Activated T-helper 1 cell treated with anti-CD3 and anti-CD28 coated beads, Interleukin-12 subunit alpha, Interleukin-12 subunit beta, Interleukin-2, Interleukin-4 antibody, amounts not matched to agents 30 ng/mL and 10 ng/mL and 1 ng/mL, durations not matched to agents 14 hours and 24 hours and 36 hours (primary cell): ENCODE data around the gene DNAH11. TPM values are rescaled to one million over a fixed set of nuclear protein-coding genes. Genes with fewer than 3 reads are reported as not detected.

Experiments
- DNase-seq: peaks from one replicate; pipeline ENCODE4 v3.0.0; 2021; ENCODE audit warnings: low spot score
- H3K27ac Mint-ChIP-seq: one replicate; pipeline ENCODE4 v1.8.0; 2021; ENCODE audit warnings: mild to moderate bottlenecking, mixed read lengths
- H3K27me3 Mint-ChIP-seq: one replicate; pipeline ENCODE4 v1.8.0; 2022; ENCODE audit warnings: mild to moderate bottlenecking, moderate library complexity, mixed read lengths; ENCODE audit not compliant: insufficient read depth
- H3K36me3 Mint-ChIP-seq: one replicate; pipeline ENCODE4 v1.8.0; 2021; ENCODE audit warnings: low read depth, mixed read lengths
- H3K4me1 Mint-ChIP-seq: one replicate; pipeline ENCODE4 v1.8.0; 2021; ENCODE audit warnings: low read depth, mixed read lengths
- H3K4me3 Mint-ChIP-seq: one replicate; pipeline ENCODE4 v1.8.0; 2021; ENCODE audit warnings: mild to moderate bottlenecking, moderate library complexity, mixed read lengths
- H3K9me3 Mint-ChIP-seq: one replicate; pipeline ENCODE4 v1.8.0; 2021; ENCODE audit warnings: mixed read lengths
- intact Hi-C: fragments of 100-400 bp; cut with micrococcal nuclease; formaldehyde crosslinking; loops from one replicate; pipeline ENCODE4 v1.15.1; 2024
- total RNA-seq: library from RNA; stranded (reverse); gene quantifications from 2 replicates; pipeline ENCODE4 v1.2.3, GENCODE V29; 2022

DNAH11 gene
- total RNA-seq, 1 donor from 2014 or later: 1.3 TPM

GRCh38 chr7:21903020-21903786 lies 360.4 kb downstream of the DNAH11 start:
- peaks cover 55% of the 10 kb centered on the region for H3K36me3 Mint-ChIP-seq
- H3K27me3 Mint-ChIP-seq: no peaks in the 10 kb centered on the region
- H3K27ac Mint-ChIP-seq: no peak overlapping the region
- intact Hi-C loops: no loop called here
- no peak for DNase-seq
- peaks cover under 1% of the 10 kb centered on the region for H3K9me3 Mint-ChIP-seq
- H3K4me1 Mint-ChIP-seq: peaks cover 10% of the 10 kb centered on the region
- H3K4me3 Mint-ChIP-seq: no peak overlapping the region

- intact Hi-C loops: no loop called here
- Mint-ChIP-seq H3K36me3 (peaks cover 34% of the 10 kb centered on the region), H3K4me3 (no peak overlapping the region), H3K4me1 (no peaks in the 10 kb centered on the region), H3K9me3 (no peaks in the 10 kb centered on the region), H3K27me3 (no peaks in the 10 kb centered on the region), H3K27ac (no peak overlapping the region)
- no peak for DNase-seq
These were observed 365.9 kb downstream of the DNAH11 start for GRCh38 chr7:21908746-21909145.

GRCh38 chr7:21910253-21910652 lies 367.4 kb downstream of the DNAH11 start:
- no peak overlapping the region for H3K27ac Mint-ChIP-seq
- H3K9me3 Mint-ChIP-seq: no peaks in the 10 kb centered on the region
- no peak overlapping the region for H3K4me3 Mint-ChIP-seq
- intact Hi-C loops: no loop called here
- no peaks in the 10 kb centered on the region for H3K4me1 Mint-ChIP-seq
- H3K36me3 Mint-ChIP-seq: peaks cover 30% of the 10 kb centered on the region
- DNase-seq: no peak
- no peaks in the 10 kb centered on the region for H3K27me3 Mint-ChIP-seq

GRCh38 chr7:21911341-21911875 lies 368.6 kb downstream of the DNAH11 start:
- intact Hi-C loops: no loop called here
- no peak for DNase-seq
- H3K9me3 Mint-ChIP-seq: no peaks in the 10 kb centered on the region
- peaks cover 32% of the 10 kb centered on the region for H3K36me3 Mint-ChIP-seq
- peaks cover under 1% of the 10 kb centered on the region for H3K4me1 Mint-ChIP-seq
- no peak overlapping the region for H3K4me3 Mint-ChIP-seq
- no peak overlapping the region for H3K27ac Mint-ChIP-seq
- H3K27me3 Mint-ChIP-seq: no peaks in the 10 kb centered on the region

DNA sequence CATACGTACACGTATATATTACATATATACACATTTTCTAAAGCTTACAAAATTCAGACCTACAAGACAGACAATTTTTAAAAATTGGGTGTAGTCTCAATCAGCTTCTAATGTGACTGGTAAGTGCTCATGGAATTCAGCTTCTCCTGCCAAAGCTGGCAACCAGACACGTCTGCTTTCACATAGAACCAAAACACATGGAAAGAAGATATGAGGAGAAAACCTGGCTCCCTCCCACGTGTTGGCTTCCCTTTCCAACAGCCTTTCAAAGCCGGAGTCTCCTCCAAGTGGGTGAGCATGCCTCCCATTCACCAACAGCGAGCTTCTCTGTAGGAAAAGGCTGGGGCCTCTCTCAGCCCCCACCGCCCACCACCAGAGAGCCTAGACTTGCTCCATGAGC lies 369.5 kb downstream of the DNAH11 start:
- peaks cover 31% of the 10 kb centered on the region for H3K36me3 Mint-ChIP-seq
- intact Hi-C loops: no loop called here
- peaks cover 7% of the 10 kb centered on the region for H3K4me1 Mint-ChIP-seq
- no peaks in the 10 kb centered on the region for H3K27me3 Mint-ChIP-seq
- H3K4me3 Mint-ChIP-seq: no peak overlapping the region
- no peak overlapping the region for H3K27ac Mint-ChIP-seq
- no peak for DNase-seq
- no peaks in the 10 kb centered on the region for H3K9me3 Mint-ChIP-seq

DNA sequence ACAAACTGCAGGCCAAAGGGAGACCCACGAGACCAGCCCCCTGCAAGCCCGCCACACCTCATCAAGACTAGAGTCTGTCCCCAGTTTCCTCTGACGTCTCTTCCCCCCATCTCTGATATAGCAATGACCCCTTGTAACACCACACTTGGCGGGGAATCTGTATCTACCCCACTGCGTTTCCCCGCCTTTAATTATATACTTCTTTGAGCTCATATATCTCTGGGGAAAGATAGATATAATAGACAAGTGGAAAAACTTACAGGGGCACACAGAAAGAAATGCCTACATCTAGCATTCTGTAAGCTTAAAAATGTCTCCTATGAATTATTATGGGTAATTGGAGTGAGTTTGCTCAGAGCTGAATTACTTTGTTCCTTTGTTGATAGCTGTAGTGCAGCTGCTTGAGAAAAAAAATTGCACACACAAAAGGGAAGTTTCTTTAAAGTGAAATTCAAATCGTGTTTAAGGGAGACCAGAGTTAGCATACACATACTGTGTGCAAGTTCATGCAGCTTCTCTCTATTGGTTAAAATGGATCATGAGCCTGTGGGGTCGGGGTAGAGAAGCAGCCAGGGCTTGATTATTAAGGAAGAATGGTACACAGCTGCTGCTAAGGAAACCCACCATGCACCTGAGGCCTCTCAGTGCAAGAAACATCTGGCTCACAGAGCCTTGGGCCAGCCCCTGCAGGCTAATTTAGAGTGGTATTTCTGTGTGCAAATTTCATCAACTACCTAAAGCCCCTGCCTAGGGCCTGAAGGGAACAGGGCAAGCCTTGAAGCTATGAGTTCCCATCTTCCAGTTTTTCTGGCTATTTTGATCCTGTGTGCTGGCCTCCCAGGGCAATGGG lies 370.3 kb downstream of the DNAH11 start:
- no peaks in the 10 kb centered on the region for H3K9me3 Mint-ChIP-seq
- no peak overlapping the region for H3K27ac Mint-ChIP-seq
- H3K36me3 Mint-ChIP-seq: peaks cover 27% of the 10 kb centered on the region
- H3K4me1 Mint-ChIP-seq: peaks cover 7% of the 10 kb centered on the region
- DNase-seq: no peak
- intact Hi-C loops: no loop called here
- no peak overlapping the region for H3K4me3 Mint-ChIP-seq
- H3K27me3 Mint-ChIP-seq: no peaks in the 10 kb centered on the region

DNA sequence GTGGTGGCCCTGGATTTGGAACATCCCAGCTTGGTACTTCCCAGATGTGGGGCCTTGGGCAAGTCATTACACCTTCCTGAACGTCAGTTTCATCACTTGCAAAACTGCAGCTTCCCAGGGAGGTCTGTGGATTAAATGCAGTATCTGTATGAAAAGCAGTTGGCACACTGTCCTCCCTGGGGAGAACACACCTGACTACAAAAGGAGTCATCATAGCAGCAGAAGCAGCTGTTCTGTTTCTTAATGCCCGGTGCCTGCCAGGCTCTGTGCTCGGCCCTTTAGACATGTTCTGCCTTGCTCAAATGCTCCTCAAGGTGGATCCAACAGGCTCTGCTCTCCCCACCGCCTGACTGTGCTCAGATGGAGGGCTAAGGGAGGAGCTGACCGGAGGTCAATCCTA lies 371.8 kb downstream of the DNAH11 start:
- H3K27ac Mint-ChIP-seq: no peak overlapping the region
- DNase-seq: no peak
- H3K4me1 Mint-ChIP-seq: peaks cover 10% of the 10 kb centered on the region
- no peaks in the 10 kb centered on the region for H3K27me3 Mint-ChIP-seq
- H3K9me3 Mint-ChIP-seq: no peaks in the 10 kb centered on the region
- intact Hi-C loops: no loop called here
- H3K36me3 Mint-ChIP-seq: peaks cover 23% of the 10 kb centered on the region
- H3K4me3 Mint-ChIP-seq: no peak overlapping the region

GRCh38 chr7:21915140-21915539 lies 372.3 kb downstream of the DNAH11 start:
- H3K27me3 Mint-ChIP-seq: no peaks in the 10 kb centered on the region
- peaks cover 23% of the 10 kb centered on the region for H3K36me3 Mint-ChIP-seq
- H3K4me3 Mint-ChIP-seq: no peak overlapping the region
- H3K27ac Mint-ChIP-seq: no peak overlapping the region
- peaks cover 12% of the 10 kb centered on the region for H3K4me1 Mint-ChIP-seq
- intact Hi-C loops: no loop called here
- no peaks in the 10 kb centered on the region for H3K9me3 Mint-ChIP-seq
- DNase-seq: no peak

DNA sequence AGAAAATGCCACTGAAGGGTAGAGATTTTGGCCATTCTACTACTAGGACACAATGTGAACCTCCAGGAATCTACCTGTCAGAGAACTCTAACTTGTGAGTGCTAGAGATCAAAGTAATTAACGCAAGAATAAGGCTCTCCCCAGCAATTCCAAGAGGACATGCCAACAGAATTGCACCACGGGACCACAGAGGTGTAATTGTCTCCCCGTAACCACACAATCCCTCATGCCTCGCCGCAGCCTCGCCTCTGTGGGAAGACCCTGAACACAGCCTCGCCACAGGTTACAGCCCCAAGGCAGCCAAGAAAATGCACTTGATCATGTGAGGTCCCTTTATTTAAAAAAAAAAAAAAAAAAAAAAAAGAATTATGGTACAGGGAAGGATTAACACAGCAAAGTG lies 373.3 kb downstream of the DNAH11 start:
- Mint-ChIP-seq H3K4me3 (no peak overlapping the region), H3K36me3 (peaks cover 23% of the 10 kb centered on the region)
- intact Hi-C loops: no loop called here

GRCh38 chr7:21916629-21917028 lies 373.8 kb downstream of the DNAH11 start:
- peaks cover 23% of the 10 kb centered on the region for H3K36me3 Mint-ChIP-seq
- H3K4me3 Mint-ChIP-seq: no peak overlapping the region
- intact Hi-C loops: no loop called here
- H3K27ac Mint-ChIP-seq: peak overlapping the region; percentile 13
- no peak for DNase-seq
- H3K27me3 Mint-ChIP-seq: no peaks in the 10 kb centered on the region
- peaks cover 12% of the 10 kb centered on the region for H3K4me1 Mint-ChIP-seq
- no peaks in the 10 kb centered on the region for H3K9me3 Mint-ChIP-seq

More for the DNA sequence above, 373.3 kb downstream of the DNAH11 start:
- no peaks in the 10 kb centered on the region for H3K9me3 Mint-ChIP-seq
- no peak overlapping the region for H3K27ac Mint-ChIP-seq
- no peaks in the 10 kb centered on the region for H3K27me3 Mint-ChIP-seq
- H3K4me1 Mint-ChIP-seq: peaks cover 12% of the 10 kb centered on the region
- DNase-seq: no peak

DNA sequence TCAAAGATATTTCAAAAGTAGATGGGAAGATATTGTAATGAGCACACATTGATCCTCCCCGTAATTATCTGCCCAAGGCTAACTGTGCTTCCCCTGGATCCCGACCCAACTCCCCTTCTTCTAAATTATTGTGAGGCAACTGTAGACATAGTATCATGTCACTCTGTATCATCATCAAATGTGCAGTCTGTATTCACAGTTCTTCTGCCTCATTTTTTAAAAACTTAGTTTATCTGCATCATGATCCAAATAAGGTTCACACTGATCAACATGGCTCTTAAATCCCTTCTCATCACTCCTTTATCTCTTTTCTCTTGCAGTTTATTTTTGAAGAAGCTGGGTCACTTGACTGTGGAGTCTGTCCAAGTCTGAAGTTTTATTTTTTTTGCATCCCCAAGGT lies 375.4 kb downstream of the DNAH11 start:
- Mint-ChIP-seq H3K4me3 (no peak overlapping the region), H3K36me3 (peaks cover 19% of the 10 kb centered on the region), H3K27me3 (no peaks in the 10 kb centered on the region), H3K27ac (no peak overlapping the region), H3K4me1 (peaks cover 12% of the 10 kb centered on the region), H3K9me3 (no peaks in the 10 kb centered on the region)
- no peak for DNase-seq
- intact Hi-C loops: no loop called here

DNA sequence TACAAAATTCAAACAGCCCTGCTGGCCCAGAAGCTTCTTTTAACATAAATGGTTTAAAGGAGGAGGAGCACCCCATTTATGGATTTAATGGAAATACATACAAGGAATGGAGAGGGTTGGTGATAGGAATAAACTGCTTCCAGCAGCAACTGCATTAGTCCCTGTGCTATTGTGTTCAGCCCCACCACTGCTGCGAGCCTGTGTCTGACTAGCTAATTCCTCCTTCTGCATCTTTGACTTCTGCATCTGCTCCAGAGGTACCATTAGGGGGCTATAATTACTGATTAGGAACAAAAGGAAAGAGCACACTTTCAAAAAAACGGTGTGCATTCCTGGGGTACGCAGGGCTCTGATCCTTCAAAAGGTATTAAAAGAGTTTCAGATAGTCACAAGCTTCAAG lies 378.1 kb downstream of the DNAH11 start:
- no peak for DNase-seq
- H3K9me3 Mint-ChIP-seq: no peaks in the 10 kb centered on the region
- intact Hi-C loops: no loop called here

DNA sequence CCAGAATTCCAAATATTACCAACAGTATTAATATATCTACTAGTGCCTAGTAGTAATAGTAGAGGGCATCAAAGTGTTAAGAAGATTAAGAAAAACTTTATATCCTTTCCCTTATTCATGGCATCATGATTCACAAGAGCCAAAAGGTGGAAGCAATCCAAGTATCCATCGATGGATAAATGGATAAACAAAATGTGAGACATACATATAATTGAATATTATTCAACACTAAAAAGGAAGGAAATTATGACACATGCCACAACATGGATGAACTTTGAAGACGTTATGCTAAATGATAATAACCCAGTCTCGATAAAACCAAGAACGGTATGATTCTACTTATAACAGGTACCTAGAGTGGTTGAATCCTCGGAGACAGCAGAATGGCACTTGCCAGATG lies 379.8 kb downstream of the DNAH11 start:
- H3K36me3 Mint-ChIP-seq: peaks cover 9% of the 10 kb centered on the region
- H3K27me3 Mint-ChIP-seq: no peaks in the 10 kb centered on the region
- intact Hi-C loops: no loop called here
- H3K9me3 Mint-ChIP-seq: no peaks in the 10 kb centered on the region
- H3K4me1 Mint-ChIP-seq: peaks cover 5% of the 10 kb centered on the region
- no peak overlapping the region for H3K27ac Mint-ChIP-seq
- H3K4me3 Mint-ChIP-seq: no peak overlapping the region
- DNase-seq: no peak

More for the DNA sequence above, 378.1 kb downstream of the DNAH11 start:
- H3K36me3 Mint-ChIP-seq: peaks cover 6% of the 10 kb centered on the region
- H3K4me3 Mint-ChIP-seq: no peak overlapping the region
- H3K4me1 Mint-ChIP-seq: peaks cover 12% of the 10 kb centered on the region
- no peak overlapping the region for H3K27ac Mint-ChIP-seq
- H3K27me3 Mint-ChIP-seq: no peaks in the 10 kb centered on the region
